Stimulated activated CD4-positive, alpha-beta T cell treated with anti-CD3 and anti-CD28 coated beads, Interleukin-15, amount 100 ng/mL, for 48 hours (primary cell): ENCODE results near the gene DCP1A.
"Not testable (repeated sequence)": the region's sequence is repeated elsewhere in the genome, so short reads cannot be mapped to it uniquely, and the experiment has no call there.

ENCODE experiments used
- DNase-seq, 2 donors: peaks; one replicate each; pipeline ENCODE4 v3.0.0-alpha.2; 2020; ENCODE audit warnings: low read depth in 2 of 2

DCP1A gene

DNA sequence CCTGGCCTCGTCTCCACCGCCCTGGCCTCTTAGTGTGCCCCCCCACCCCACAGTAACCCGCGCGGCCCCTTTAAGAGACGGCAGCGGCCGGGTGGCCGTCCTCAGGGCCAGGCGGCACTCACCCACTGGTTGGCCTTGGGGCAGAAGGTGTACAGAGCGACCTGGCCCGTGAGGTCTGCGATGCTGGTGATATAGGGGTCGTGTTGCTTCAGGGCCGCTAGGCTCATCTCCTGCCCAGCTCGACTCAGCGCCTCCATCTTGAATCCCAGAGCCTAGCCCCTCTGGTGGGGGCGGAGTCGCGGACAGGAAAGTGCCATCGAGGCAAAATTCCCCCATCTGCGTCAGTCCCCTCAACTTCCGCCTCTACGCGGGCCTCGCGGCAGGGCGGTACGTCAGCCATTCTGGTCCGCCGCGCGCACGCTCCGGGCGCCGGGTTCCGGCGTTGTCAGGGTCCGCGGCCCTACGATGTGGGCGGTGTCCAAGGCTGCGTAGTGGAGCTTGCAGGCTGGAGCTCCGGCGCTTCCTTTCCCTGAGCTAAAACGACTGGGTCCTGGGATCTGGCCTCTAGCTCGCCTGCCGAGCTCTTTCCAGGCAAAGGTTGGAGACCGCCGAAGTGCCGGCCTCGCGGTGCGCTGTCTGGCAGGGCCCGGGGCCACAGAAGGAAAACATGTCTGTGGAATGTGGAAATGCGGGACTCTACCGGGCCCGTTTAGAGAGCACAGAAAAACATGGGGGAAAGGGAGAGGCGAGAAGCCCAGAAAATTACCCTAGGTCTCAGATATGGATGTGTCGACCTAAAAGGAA is at the start of gene DCP1A:
TSS of gene DCP1A (minus strand) at position 283 of the 804 bp plus-strand sequence. CDS start at position 257, 26 bp downstream.
- peak; percentile 90 to 93 for DNase-seq

DNA sequence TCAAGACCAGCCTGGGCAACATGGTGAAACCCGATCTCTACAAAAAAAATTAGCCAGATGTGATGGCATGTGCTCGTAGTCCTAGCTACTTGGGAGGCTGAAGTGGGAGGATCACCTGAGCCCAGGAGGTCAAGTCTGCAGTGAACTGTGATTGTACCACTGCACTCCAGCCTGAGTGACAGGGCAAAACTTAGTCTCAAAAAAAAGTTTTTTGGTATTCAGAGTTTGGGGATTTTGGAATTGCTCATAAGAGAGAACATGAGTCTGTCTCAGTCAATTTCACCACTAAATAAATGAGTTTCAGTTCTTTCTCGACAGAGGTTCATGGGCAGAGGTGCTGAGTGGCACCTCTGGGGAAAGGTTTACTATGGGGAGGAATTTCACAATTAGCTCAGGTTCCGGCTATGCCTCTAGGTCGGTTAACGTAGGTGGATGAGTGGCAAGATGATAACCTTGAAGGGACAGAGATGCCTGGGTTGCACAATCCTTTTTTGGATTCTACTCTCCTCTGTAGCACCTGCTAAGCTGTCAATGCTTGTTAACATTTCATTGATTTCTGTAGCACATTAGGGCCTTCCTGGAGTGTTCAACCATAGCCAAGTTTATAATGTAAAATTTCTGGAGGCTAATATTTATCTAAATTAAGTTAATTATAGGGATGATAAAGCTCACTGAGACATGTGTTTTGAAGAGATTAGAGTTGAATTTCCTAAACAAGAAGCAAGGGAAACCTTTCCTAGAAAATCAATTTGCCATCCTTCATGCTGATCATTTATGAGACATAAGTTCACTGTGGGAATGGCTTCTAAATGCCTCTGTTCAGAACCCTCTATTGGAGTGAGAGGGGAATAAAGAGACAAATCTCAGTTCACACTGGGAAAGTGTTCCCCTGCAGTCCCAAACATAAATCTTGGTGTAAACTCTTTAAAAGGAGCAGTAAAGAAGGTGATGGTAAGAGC is 37.4 kb upstream of the DCP1A start:
- DNase-seq = no peak

DNA sequence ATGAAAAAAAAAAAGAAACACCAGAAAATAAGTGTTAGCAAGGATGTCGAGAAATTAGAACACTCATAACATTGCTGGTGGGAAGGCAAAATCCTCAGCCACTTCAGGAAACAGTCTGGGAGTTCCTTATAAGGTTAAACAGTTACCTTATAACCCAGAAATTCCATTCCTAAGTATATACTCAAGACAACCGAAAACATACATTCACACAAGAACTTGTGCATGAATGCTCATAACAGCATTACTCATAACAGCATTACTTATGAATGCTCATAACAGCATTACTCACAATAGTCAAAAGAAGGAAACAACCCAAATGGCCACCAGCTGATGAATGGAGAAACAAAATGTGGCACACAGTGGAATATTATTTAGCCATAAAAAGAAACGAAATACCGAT is 34.8 kb upstream of the DCP1A start:
- DNase-seq = no peak

DNA sequence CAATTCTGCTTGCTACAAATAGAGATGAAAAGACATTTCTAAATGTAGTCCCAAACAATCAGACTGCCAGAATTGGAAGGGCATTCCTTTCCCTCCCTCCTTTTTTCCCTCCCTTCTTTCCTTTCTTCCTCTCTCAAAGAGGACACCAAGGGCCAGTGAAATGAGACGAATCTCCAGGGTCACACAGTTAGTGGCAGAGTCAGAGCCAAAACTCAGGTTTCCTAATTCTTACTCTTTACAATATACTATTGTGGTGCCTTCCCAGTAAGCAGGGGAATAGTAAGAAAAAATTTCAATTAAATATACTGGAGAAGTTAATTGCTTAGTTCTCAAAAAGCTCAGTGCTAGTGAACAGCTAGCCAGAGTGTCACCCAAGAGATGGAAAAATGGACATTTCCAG is 33.0 kb upstream of the DCP1A start:
- DNase-seq = no peak

DNA sequence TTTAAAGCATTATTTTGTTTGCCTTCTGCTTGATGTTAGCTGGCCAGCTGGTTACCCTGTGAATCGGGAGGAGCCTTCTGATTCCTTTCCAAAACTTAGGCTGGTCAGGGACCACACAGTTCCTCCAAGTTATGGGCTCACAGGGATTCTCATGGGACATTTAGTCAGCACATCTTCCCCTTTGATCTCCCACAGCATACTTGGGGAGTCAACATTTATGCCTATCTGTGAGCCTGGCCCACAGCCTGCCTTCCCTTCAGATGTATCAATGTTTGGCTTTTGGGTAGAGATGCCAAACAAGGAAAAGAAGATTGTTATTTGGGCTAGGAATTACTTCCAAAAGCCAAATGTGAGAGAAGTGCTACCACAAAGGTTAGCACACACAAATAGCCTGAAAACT is 32.6 kb upstream of the DCP1A start:
- DNase-seq = no peak

DNA sequence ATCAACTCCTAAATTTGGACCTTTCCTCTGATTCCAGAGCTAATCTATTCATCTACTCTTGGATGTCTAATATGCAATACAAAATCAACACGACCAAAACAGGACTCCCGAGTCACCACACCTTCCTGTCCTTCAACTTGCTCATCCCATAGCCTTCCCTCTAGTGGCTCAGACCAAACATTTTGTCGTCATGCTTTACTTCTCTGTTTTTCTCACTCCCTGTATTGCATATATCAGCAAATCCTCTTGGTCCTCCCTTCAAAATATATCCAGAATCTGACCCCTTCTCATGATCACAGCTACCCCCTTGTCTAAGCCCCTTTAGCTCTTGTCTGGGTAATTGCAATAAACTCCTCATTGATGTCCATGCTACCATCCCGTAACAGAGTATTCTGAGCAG is 30.5 kb upstream of the DCP1A start:
- DNase-seq = no peak

DNA sequence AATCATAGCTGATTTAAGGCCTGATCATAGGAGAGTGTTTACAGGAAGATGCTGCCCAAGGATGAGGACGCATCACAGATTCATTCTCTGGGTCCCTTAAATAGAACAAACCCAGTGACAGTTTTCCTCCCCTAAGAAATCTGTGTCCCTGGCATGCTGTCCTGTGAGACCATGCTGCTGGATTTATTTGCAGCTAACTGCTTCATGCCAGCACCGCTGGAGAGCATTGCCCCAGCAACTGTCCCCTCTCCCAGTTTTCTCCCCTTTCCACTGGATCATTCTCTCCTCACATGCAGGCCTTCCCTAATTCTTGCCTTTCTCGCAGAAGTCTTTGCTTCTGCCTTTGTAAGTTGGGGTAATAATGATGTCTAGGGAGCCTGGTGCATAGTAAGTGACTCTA is 29.3 kb upstream of the DCP1A start:
- DNase-seq = no peak

DNA sequence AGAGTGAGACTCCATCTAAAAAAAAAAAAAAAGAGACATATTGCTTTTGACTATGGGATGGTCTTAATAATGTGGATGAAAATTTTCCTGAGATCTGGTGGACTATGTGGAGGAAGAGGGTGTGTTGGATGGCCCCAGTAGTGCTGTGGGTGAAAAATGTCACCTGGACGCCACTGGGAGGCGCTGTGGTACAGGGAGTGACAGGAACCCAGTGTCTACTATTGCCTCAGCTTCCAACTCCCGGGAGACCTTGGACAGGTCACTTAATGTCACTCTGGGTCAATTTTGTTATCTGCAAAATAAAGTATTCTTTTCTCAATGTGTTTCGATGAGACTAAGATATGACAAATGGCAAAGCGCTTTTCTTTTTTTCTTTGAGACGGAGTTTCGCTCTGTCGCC is 27.7 kb upstream of the DCP1A start:
- DNase-seq = peak; percentile 44 to 51

DNA sequence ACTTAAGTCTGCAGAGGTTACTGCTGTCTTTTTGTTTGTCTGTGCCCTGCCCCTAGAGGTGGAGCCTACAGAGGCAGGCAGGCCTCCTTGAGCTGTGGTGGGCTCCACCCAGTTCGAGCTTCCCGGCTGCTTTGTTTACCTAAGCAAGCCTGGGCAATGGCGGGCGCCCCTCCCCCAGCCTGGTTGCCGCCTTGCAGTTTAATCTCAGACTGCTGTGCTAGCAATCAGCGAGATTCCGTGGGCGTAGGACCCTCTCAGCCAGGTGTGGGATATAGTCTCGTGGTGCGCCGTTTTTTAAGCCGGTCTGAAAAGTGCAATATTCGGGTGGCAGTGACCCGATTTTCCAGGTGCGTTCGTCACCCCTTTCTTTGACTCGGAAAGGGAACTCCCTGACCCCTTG is 23.4 kb upstream of the DCP1A start:
- not testable (repeated sequence) for DNase-seq

DNA sequence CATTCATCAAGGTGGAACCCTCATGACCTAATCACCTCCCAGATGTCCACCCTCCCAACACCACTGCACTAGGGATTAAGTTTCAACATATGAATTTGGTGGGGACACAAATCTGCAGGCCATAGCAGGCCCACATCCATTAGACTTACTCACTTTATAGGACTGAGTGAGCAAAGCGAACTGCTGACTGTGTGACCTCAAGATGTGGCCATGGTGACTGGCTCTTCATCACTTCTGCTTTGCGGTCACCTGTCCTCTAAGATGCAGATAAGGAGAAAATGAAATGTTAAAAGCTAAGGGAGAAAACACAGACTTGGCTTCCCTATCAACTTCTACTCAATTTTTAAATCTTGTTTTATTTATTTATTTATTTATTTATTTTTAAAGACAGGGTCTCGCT is 14.5 kb upstream of the DCP1A start:
- no peak for DNase-seq

DNA sequence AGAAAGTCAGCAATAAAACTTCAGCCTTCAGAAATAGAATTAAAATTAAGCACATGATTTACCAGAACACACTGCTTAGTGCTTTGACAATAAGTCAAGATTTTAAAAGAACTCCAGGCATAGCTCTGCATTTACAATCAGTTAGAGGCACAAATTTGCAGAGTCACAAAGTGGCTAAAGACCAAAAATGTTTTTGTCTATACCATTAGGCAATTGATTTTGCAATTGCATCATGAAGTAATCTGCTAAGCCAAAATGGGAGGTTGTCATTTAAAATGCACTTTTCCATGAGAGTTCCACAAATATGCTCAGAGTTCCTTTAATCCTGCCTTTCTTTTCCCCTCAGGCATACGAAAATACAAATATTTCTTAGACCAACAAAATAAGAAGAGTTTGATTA is 10.1 kb upstream of the DCP1A start:
- DNase-seq = no peak

DNA sequence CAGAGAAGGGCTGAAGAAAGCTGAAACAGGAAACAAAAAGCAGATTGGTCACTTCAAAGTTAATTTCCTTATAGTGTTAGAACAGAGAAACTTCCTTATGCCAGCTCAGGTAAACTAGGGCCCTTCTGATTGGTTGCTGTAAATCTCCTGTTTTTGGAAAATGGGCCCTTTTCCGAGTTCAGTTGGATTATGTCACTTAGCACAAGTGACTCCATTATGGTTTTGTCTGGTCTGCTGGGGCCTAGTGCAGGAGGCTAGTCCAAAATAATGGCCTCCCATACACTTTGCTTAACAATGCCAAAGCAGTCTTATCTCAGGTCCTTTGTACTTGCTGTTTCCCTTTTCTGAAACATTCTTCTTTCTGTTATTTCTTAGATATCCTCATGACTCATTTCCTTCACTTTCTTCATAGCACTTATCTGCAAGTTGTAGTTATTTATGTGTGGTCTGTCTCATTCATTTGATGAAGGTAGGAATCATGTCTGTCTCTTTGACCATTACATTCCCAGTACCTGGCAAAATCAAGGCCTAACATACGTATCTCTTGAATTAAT is 7.7 kb upstream of the DCP1A start:
- DNase-seq = no peak

DNA sequence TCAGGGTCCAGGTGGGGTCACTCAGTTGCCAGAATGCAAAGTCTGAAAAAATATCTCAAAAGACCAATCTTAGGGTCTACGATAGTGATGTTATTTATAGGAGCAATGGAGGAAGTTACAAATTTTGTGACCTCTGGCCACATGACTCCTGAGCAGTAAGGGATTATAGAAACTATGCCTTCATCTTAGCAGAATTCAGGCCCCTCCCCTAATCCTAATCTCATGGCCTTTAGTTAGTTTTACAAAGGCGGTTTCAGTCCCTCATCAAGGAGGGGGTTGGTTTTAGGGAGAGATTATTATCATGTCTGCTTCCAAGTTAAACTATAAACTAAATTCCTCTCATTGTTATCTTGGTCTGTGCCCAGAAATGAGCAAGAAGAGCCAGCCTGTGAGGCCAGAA is 5.9 kb upstream of the DCP1A start:
- no peak for DNase-seq

DNA sequence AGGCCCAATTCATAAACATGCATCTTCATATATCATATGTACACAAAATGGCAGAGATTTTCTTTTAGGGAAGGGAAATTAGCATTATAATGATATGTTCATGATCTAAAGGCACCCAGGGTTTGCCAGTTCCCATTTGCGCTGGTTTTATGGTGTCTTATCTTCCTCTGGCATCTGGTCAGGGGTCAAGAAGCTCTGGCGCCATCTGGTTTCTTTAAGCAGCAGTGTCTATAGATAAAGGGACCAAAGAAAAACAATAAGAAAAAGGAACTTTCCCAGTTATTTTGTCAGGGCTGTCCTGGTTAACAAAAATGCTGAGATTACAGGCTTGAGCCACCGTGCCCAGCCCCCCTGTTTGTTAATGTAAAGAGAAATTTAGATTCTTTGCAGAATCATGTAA is 3.3 kb upstream of the DCP1A start:
- DNase-seq = no peak

DNA sequence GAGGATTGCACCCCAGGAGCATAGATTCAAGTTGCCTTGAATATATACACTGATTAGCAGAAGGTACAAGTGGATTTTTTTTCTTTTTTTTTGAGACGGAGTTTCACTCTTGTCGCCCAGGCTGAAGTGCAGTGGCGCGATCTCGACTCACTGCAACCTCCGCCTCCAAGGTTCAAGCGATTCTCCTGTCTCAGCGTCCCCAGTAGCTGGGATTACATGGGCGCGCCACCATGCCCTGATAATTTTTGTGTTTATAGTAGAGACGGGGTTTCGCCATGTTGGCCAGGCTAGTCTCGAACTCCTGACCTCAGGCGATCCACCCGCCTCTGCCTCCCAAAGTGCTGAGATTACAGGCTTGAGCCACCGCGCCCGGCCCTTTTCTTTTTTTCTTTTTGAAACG is 775 bp upstream of the DCP1A start:
- DNase-seq = not testable (repeated sequence)

DNA sequence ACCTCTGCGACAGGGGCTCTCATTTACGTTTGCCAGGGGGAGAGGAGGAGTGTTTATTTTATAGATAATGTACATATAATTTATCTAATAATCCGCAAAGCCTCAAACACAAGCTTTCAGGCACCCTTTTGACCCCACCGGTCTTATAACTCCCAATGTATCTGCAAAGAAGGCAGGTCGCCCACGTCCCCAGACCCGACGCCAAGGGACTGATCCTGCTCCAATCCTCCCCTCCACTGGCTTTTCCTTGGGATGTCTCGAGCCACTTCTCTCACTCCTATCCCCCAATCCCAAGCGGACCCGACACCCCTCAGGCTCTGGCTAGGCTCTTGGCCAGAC is 452 bp downstream of the DCP1A start:
- no peak for DNase-seq

DNA sequence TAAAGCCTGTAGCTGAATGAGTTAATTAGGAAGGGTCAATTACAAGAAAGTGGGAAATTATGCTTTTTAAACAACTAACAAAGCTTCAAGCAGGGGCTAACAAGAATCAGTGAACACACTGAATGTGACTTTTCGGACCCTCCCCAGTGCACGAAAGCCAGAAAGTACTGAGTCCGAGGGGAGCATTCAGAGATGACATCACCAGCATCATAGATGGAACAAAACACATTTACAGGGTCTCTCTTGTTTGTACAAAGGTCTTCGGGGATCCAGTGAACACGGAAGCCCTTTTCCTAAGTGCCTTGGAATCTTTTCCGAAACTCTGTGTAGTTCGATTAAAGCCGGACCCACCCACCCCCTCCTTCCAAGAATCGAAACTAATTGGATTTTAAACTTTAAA is 829 bp downstream of the DCP1A start:
- DNase-seq = no peak

DNA sequence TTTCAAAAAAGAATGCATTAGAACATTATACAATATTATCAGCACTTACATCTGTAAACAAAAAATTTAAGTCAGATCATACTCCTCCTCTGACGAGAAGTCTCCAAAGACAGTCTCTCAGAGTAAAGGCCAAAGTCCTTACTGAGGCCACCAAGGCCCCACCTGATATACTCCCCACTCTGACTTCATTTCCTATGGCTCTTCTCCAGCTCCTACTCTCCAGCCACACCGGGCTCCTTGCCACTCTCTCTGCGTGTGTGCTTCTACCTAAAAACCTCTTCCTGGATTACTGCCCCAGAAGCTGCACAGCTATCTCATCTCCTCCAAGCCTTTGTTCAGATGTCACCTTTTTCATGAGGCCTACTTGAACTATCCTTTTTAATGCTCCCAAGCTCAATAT is 5.0 kb downstream of the DCP1A start:
- DNase-seq = no peak

DNA sequence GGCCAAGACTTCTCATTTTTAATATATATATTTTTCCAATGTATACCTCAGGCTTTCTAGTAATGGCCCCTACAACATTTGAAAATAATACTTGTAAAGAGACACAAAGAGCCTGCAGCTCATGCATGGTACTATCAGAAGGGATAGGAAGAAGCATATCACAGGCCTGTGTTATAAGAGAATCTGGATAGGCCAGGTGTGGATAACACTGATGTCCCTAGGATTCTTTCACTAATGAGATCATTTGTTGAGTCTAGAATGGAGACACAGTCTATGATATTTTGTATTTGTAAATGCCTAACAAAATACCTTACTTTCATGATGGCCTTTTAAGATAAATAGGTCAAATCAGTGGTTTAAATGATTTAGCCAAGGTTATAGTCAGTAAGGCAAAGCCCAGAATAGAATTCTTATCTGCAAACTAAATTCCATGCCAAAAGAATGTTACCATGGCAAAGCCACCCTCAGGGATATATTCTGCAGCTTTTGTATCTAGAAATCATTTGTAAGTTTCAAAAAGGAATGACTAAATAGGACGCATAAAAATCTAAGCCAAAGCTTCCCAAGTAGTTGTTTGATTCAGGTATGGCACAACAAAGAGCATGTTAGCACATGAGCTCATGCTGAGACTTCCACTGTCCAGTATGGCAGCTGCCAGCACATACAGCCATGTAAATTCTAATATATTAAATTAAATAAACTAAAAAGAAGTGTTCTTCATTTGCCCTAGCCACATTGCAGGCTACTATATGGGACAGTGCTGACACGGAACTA is 10.0 kb downstream of the DCP1A start:
- DNase-seq = no peak

DNA sequence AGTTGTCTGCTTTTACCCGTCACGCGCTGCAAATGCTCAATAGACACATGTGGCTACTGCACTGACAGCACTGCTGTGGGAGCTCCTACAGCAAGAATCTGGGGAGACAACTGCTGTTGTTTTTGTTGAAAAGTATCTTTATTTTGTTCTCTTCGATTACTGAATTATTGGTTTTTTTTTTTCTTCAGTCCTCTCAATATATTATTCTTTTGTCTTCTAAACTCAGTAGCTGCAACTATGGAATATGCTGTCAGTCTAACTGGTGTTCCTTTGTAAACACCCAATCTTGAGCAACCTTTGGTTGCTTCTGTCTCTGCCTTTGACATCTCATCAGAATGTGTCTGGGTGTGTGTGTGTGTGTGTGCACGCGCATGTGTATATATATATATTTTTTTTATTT is 12.6 kb downstream of the DCP1A start:
- no peak for DNase-seq

DNA sequence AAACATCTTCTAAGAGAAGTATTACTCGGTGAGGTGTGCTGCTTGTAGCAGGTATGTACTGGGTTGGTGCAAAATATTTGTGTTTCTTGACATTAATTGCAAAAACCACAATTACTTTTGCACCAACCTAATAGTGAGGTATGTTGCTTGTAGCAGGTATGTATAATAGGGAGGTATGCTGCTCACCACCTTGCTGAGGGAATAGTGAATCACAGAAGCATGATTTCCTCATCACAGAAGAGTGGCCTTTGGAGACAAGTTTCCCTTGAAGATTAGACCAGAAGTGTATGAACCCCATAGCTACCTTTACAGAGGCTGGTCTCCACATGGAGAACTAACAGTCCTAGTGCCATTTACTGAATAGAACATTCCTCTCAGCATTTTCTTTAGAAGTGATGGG is 15.5 kb downstream of the DCP1A start:
- no peak for DNase-seq

DNA sequence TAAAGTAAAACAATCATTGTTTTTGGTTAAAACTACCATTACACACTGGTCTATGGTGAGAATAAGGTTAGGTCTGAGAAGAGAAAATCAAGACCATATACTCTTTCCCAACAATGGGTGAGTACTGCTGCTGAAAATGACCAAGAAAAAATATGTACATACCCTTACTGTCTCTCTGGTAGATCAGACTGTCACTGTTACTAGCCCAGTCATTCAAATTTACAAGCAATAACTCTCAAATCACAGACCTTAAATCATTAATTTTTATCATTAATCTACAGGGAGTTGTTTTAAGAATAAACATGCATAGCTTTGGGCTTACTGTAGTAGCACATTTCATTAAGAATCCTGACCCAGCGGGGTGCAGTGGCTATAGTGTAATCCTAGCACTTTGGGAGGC is 17.4 kb downstream of the DCP1A start:
- no peak for DNase-seq
